ENCODE results near the gene ABTB2. TPM values are rescaled to one million over a fixed set of nuclear protein-coding genes. Genes with fewer than 3 reads are reported as not detected.
A peak's percentile ranks its signal among the peaks of the same experiment; 100 is the strongest.

Gene ABTB2
- total and polyA plus RNA-seq, 4 donors: 0.73 to 3.3 (median 2.7) TPM

GRCh38 chr11:34207487-34208180 lies 150.2 kb downstream of the ABTB2 start:
- DNase-seq (peak in 1 of 3 donors; percentile 39), ATAC-seq (ENCODE audit: insufficient read depth, low FRiP score) (no peak)
- no peak overlapping the region for H3K27ac ChIP-seq (ENCODE audit: low read depth in 1 of 2, low read length in 1 of 2)
- no peak overlapping the region for H3K9ac ChIP-seq (ENCODE audit: insufficient read depth in 1 of 2, low read length in 2 of 2)
- no peak overlapping the region for H3K4me3 ChIP-seq
- peaks cover 0 to 2% (median 0%) of the 10 kb centered on the region in 4 donors for H3K9me3 ChIP-seq (ENCODE audit: control insufficient read depth in 4 of 4, insufficient read depth in 3 of 4, low read length in 3 of 4)
- 85 to 89% methylated on average over 5 of the region's 5 CpGs for WGBS, 2 donors
- no peaks in the 10 kb centered on the region for H3K27me3 ChIP-seq (ENCODE audit: control insufficient read depth in 3 of 3, insufficient read depth in 3 of 3, low read length in 2 of 3)
- TF ChIP-seq CTCF (IDR thresholded peaks at IDR 0.05; ENCODE audit: control extremely low read depth, extremely low read depth): no peak
- H3K36me3 ChIP-seq (ENCODE audit: control insufficient read depth in 4 of 4, insufficient read depth in 4 of 4, low read length in 4 of 4): no peaks in the 10 kb centered on the region
- peaks cover 0 to 30% (median 4%) of the 10 kb centered on the region in 5 donors for H3K4me1 ChIP-seq (ENCODE audit: control insufficient read depth in 5 of 5, insufficient read depth in 5 of 5, low read length in 5 of 5)

GRCh38 chr11:34206407-34207300 lies 151.2 kb downstream of the ABTB2 start:
- ATAC-seq (ENCODE audit: insufficient read depth, low FRiP score) (no peak), DNase-seq (peak; percentile 75 to 83 (median 83))
- 40 to 54% methylated on average over 6 of the region's 6 CpGs for WGBS, 2 donors
- no peak overlapping the region for H3K27ac ChIP-seq (ENCODE audit: low read depth in 1 of 2, low read length in 1 of 2)
- no peak for TF ChIP-seq CTCF (IDR thresholded peaks at IDR 0.05; ENCODE audit: control extremely low read depth, extremely low read depth)
- no peaks in the 10 kb centered on the region for H3K36me3 ChIP-seq (ENCODE audit: control insufficient read depth in 4 of 4, insufficient read depth in 4 of 4, low read length in 4 of 4)
- H3K4me1 ChIP-seq (ENCODE audit: control insufficient read depth in 5 of 5, insufficient read depth in 5 of 5, low read length in 5 of 5): peaks cover 0 to 25% (median 10%) of the 10 kb centered on the region in 5 donors
- H3K27me3 ChIP-seq (ENCODE audit: control insufficient read depth in 3 of 3, insufficient read depth in 3 of 3, low read length in 2 of 3): no peaks in the 10 kb centered on the region
- peaks cover 0 to 2% (median 0%) of the 10 kb centered on the region in 4 donors for H3K9me3 ChIP-seq (ENCODE audit: control insufficient read depth in 4 of 4, insufficient read depth in 3 of 4, low read length in 3 of 4)
- no peak overlapping the region for H3K4me3 ChIP-seq
- H3K9ac ChIP-seq (ENCODE audit: insufficient read depth in 1 of 2, low read length in 2 of 2): peak overlapping the region in 1 of 2 donors; percentile 59

GRCh38 chr11:34205326-34206035 lies 152.3 kb downstream of the ABTB2 start:
- Histone ChIP-seq H3K27me3 (ENCODE audit: control insufficient read depth in 3 of 3, insufficient read depth in 3 of 3, low read length in 2 of 3) (no peaks in the 10 kb centered on the region), H3K9me3 (ENCODE audit: control insufficient read depth in 4 of 4, insufficient read depth in 3 of 4, low read length in 3 of 4) (peaks cover 0 to 2% (median 0%) of the 10 kb centered on the region in 4 donors), H3K4me3 (no peak overlapping the region), H3K27ac (ENCODE audit: low read depth in 1 of 2, low read length in 1 of 2) (no peak overlapping the region), H3K36me3 (ENCODE audit: control insufficient read depth in 4 of 4, insufficient read depth in 4 of 4, low read length in 4 of 4) (no peaks in the 10 kb centered on the region), H3K4me1 (ENCODE audit: control insufficient read depth in 5 of 5, insufficient read depth in 5 of 5, low read length in 5 of 5) (peaks cover 0 to 26% (median 11%) of the 10 kb centered on the region in 5 donors), H3K9ac (ENCODE audit: insufficient read depth in 1 of 2, low read length in 2 of 2) (no peak overlapping the region)
- WGBS, 2 donors: 70 to 72% methylated on average over 4 of the region's 4 CpGs
- ATAC-seq (ENCODE audit: insufficient read depth, low FRiP score) (no peak), DNase-seq (no peak)
- no peak for TF ChIP-seq CTCF (IDR thresholded peaks at IDR 0.05; ENCODE audit: control extremely low read depth, extremely low read depth)
